ENCODE results near the gene TLX3. TPM values are rescaled to one million over a fixed set of nuclear protein-coding genes. Genes with fewer than 3 reads are reported as not detected.

TLX3 gene
- total RNA-seq, 1 donor from 2014 or later = 0.58 TPM

- no peaks in the 10 kb centered on the region for H3K36me3 ChIP-seq (ENCODE audit: control insufficient read depth, insufficient read depth, low read length)
- peak overlapping the region; percentile 38 for H3K4me3 ChIP-seq (ENCODE audit: low read depth, low read length)
- TF ChIP-seq CTCF (IDR thresholded peaks at IDR 0.05; ENCODE audit: insufficient read depth, low read length, poor library complexity, severe bottlenecking) = peak; percentile 88
- DNase-seq (ENCODE audit: low read depth) = peak; percentile 4
- H3K27me3 ChIP-seq (ENCODE audit: control insufficient read depth, insufficient read depth, low read length) = peaks cover 16% of the 10 kb centered on the region
Observed at GRCh38 chr5:171336521-171337209, 27.6 kb downstream of the TLX3 start.

GRCh38 chr5:171337210-171337569 lies 28.1 kb downstream of the TLX3 start:
- H3K36me3 ChIP-seq (ENCODE audit: control insufficient read depth, insufficient read depth, low read length) = no peaks in the 10 kb centered on the region
- peak overlapping the region; percentile 38 for H3K4me3 ChIP-seq (ENCODE audit: low read depth, low read length)
- no peak for DNase-seq (ENCODE audit: low read depth)
- peaks cover 12% of the 10 kb centered on the region for H3K27me3 ChIP-seq (ENCODE audit: control insufficient read depth, insufficient read depth, low read length)
- no peak for TF ChIP-seq CTCF (IDR thresholded peaks at IDR 0.05; ENCODE audit: insufficient read depth, low read length, poor library complexity, severe bottlenecking)

- no peak for DNase-seq (ENCODE audit: low read depth)
- H3K27me3 ChIP-seq (ENCODE audit: control insufficient read depth, insufficient read depth, low read length) = peaks cover 12% of the 10 kb centered on the region
- TF ChIP-seq CTCF (IDR thresholded peaks at IDR 0.05; ENCODE audit: insufficient read depth, low read length, poor library complexity, severe bottlenecking) = no peak
- H3K36me3 ChIP-seq (ENCODE audit: control insufficient read depth, insufficient read depth, low read length) = no peaks in the 10 kb centered on the region
- no peak overlapping the region for H3K4me3 ChIP-seq (ENCODE audit: low read depth, low read length)
Observed at GRCh38 chr5:171340042-171340441, 31.0 kb downstream of the TLX3 start.

- Histone ChIP-seq H3K27me3 (ENCODE audit: control insufficient read depth, insufficient read depth, low read length) (peaks cover 10% of the 10 kb centered on the region), H3K4me3 (ENCODE audit: low read depth, low read length) (no peak overlapping the region), H3K36me3 (ENCODE audit: control insufficient read depth, insufficient read depth, low read length) (no peaks in the 10 kb centered on the region)
- DNase-seq (ENCODE audit: low read depth) = no peak
- no peak for TF ChIP-seq CTCF (IDR thresholded peaks at IDR 0.05; ENCODE audit: insufficient read depth, low read length, poor library complexity, severe bottlenecking)
Observed at GRCh38 chr5:171340491-171340890, 31.4 kb downstream of the TLX3 start.

- no peaks in the 10 kb centered on the region for H3K36me3 ChIP-seq (ENCODE audit: control insufficient read depth, insufficient read depth, low read length)
- no peak overlapping the region for H3K4me3 ChIP-seq (ENCODE audit: low read depth, low read length)
- DNase-seq (ENCODE audit: low read depth) = peak; percentile 7
- TF ChIP-seq CTCF (IDR thresholded peaks at IDR 0.05; ENCODE audit: insufficient read depth, low read length, poor library complexity, severe bottlenecking) = peak; percentile 73
- H3K27me3 ChIP-seq (ENCODE audit: control insufficient read depth, insufficient read depth, low read length) = no peaks in the 10 kb centered on the region
Observed at GRCh38 chr5:171342362-171343111, 33.5 kb downstream of the TLX3 start.

Data from kidney epithelial cell (primary cell).